Spleen (tissue), 11 donors: Measurements from ENCODE around the gene RNF208. TPM values are rescaled to one million over a fixed set of nuclear protein-coding genes. Genes with fewer than 3 reads are reported as not detected.
A peak's percentile ranks its signal among the peaks of the same experiment; 100 is the strongest.

Experiments used
- DNase-seq: peaks from one replicate; pipeline ENCODE4 v3.0.0-alpha.2; 2020
- H3K27ac ChIP-seq, 8 donors: fragments of 200-600 bp; sonication (generic) in 7 of 8; 1 replicate in 4 of 8; 2 replicates in 4 of 8; pipeline versions ENCODE4 v1.5.0 to v1.8.0; 2016 to 2021; ENCODE audit warnings: inconsistent platforms in 4 of 8, mild to moderate bottlenecking in 4 of 8, moderate library complexity in 1 of 8
- H3K27me3 ChIP-seq, 7 donors: fragments of 200-600 bp; sonication (generic) in 6 of 7; replicated peaks in 1 of 7; 1 replicate in 4 of 7; 2 replicates in 3 of 7; pipeline versions ENCODE4 v1.5.0 to v1.8.0; 2016 to 2021; ENCODE audit warnings: inconsistent platforms in 3 of 7, mild to moderate bottlenecking in 1 of 7
- H3K36me3 ChIP-seq, 6 donors: fragments of 200-600 bp; sonication (generic) in 5 of 6; 1 replicate in 4 of 6; 2 replicates in 2 of 6; pipeline versions ENCODE4 v1.5.0 to v1.8.0; 2016 to 2021; ENCODE audit warnings: inconsistent platforms in 2 of 6
- H3K4me1 ChIP-seq, 6 donors: fragments of 200-600 bp; sonication (generic) in 5 of 6; 1 replicate in 3 of 6; 2 replicates in 3 of 6; pipeline versions ENCODE4 v1.5.0 to v1.8.0; 2016 to 2021; ENCODE audit warnings: inconsistent platforms in 3 of 6
- H3K4me3 ChIP-seq, 8 donors: fragments of 200-600 bp; sonication (generic) in 7 of 8; 1 replicate in 4 of 8; 2 replicates in 4 of 8; pipeline versions ENCODE4 v1.5.0 to v1.8.0; 2016 to 2021; ENCODE audit warnings: inconsistent platforms in 4 of 8, mild to moderate bottlenecking in 4 of 8, moderate library complexity in 2 of 8
- H3K9me3 ChIP-seq, 8 donors: fragments of 200-600 bp; sonication (generic) in 7 of 8; 1 replicate in 4 of 8; 2 replicates in 4 of 8; pipeline versions ENCODE4 v1.5.0 to v1.8.0; 2016 to 2021; ENCODE audit warnings: inconsistent platforms in 4 of 8
- CTCF ChIP-seq, 11 experiments: fragments of 200-600 bp in 7 of 11; fragments of 450-650 bp in 4 of 11; sonication (generic) in 4 of 11; IDR thresholded peaks in 8 of 11; conservative IDR thresholded peaks in 3 of 11; 1 replicate in 7 of 11; 2 replicates in 4 of 11; pipeline versions ENCODE4 v1.4.0 to v1.8.0; 2016 to 2021; ENCODE audit warnings: antibody characterized with exemption in 11 of 11, inconsistent platforms in 4 of 11, mild to moderate bottlenecking in 1 of 11
- POLR2A ChIP-seq, 3 donors: fragments of 450-650 bp; IDR thresholded peaks; one replicate each; pipeline ENCODE4 v1.5.1; 2017; ENCODE audit warnings: antibody characterized with exemption in 3 of 3, mild to moderate bottlenecking in 1 of 3
- POLR2AphosphoS5 ChIP-seq, 3 donors: sonication (generic); formaldehyde crosslinking; IDR thresholded peaks; one replicate each; pipeline ENCODE4 v1.5.1; 2017; ENCODE audit warnings: antibody characterized with exemption in 3 of 3
- WGBS, 5 donors: extraction: QIAGEN DNeasy Blood & Tissue Kit in 3 of 5; methylation state at CpG; one replicate each; pipeline versions ENCODE4 v1.1.5 to v1.1.7; 2013 to 2018; 5-methylcytosine and 5-hydroxymethylcytosine counted together
- intact Hi-C: fragments of 100-400 bp; cut with DNase I; formaldehyde crosslinking; loops from one replicate; pipeline ENCODE4 v1.15.0; 2023; ENCODE audit warnings: low total_unique reads
- polyA plus RNA-seq, 3 donors: library from polyadenylated mRNA; stranded (reverse); fragments of 200-250 nt; gene quantifications; one replicate each; pipeline ENCODE4 v1.2.1, GENCODE V29; 2013
- total RNA-seq, 7 donors: library from RNA; depleted of rRNA in 3 of 7; stranded (reverse); fragments of >200 nt in 3 of 7; fragmentation: NEBNext Ultra II Directional in 4 of 7; extraction: Animal tissue kit (Norgen Biotek cat#: 25700) in 4 of 7; gene quantifications; one replicate each; pipeline versions ENCODE4 v1.1.0 to v1.2.1, GENCODE V29; 2016 to 2021
- donor health status: healthy with polysubstance abuse.
- donor health status: DM: no; HTN: no; CAD: no; lungs with moderate emphysema.
- donor health status: DM: no; HTN: no; CAD: no.
- donor health status: Bipolar disorder and iron deficiency.
- donor health status: healthy.
- donor health status: DM: no; HTN: no; CAD: no.
- donor health status: DM: yes; HTN: yes; CAD: no.

Gene RNF208
- total and polyA plus RNA-seq, 10 donors = 1.2 to 6.2 (median 2.7) TPM

GRCh38 chr9:137227853-137228505 lies 5.9 kb upstream of the RNF208 start:
- H3K27ac ChIP-seq = no peak overlapping the region
- H3K27me3 ChIP-seq = peaks cover 0 to 62% (median 30%) of the 10 kb centered on the region in 7 donors
- no peak for DNase-seq
- H3K4me1 ChIP-seq = peaks cover under 1 to 29% (median 18%) of the 10 kb centered on the region in 6 donors
- no peaks in the 10 kb centered on the region for H3K36me3 ChIP-seq
- TF ChIP-seq CTCF (IDR thresholded peaks at IDR 0.05 in 8 of 11, conservative IDR thresholded peaks at IDR 0.05 in 3 of 11) (no peak), POLR2AphosphoS5 (IDR thresholded peaks at IDR 0.05) (peak in 1 of 3 donors; percentile 5)
- 38 to 47% (median 46%) methylated on average over 7 to 18 of the region's 18 CpGs for WGBS, 5 donors
- no peaks in the 10 kb centered on the region for H3K9me3 ChIP-seq
- H3K4me3 ChIP-seq = no peak overlapping the region
- intact Hi-C loops = no loop called here

GRCh38 chr9:137227054-137227852 lies 5.2 kb upstream of the RNF208 start, which contains the start of gene RNF224:
RNF224 (plus strand) TSS chr9:137227502; CDS start chr9:137228336, 834 bp downstream.
- DNase-seq = peak; percentile 94
- H3K27ac ChIP-seq = no peak within 1 kb of the TSS
- 35 to 69% (median 47%) methylated on average over 13 to 25 of the region's 25 CpGs for WGBS, 5 donors

DNA sequence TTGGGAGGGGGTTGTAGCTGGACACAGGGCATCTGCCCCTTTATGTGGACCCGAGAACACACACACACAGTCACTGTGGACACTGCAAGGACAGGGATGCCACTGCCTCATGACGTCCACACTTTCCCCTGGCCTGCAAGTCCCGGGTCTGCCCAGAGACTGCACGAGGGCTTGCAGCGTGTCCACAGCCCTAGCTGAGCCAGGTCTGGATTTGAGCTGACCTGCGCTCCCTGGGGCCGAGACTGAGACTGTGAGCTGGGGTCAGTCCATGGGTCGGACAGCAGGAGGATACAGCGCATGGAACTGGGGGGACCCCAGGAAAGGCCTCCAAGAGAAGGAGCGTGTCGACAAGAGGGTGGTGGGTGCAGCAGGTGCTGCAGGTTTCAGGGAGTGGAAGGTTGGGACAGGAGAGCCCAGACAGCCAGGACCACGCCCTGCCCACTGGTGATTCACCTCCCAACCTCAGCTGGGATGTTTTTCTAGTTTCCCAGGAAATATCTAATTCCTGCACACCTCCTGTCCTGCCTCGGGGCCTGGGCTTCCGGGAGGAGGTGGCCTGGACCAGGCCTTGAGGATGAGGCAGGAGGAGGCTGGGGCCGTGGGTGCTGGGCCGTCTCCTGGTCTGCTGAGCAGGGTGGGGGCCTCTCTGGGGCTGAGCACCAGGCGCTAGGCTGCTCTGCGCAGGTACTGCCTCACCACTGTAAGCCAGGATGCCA lies 4.5 kb upstream of the RNF208 start:
- no peaks in the 10 kb centered on the region for H3K36me3 ChIP-seq
- no peak for TF ChIP-seq CTCF (IDR thresholded peaks at IDR 0.05 in 8 of 11, conservative IDR thresholded peaks at IDR 0.05 in 3 of 11)
- no peak for TF ChIP-seq POLR2AphosphoS5 (IDR thresholded peaks at IDR 0.05)
- TF ChIP-seq POLR2A (IDR thresholded peaks at IDR 0.05) = no peak
- no peak overlapping the region for H3K27ac ChIP-seq
- H3K4me3 ChIP-seq = no peak overlapping the region
- peaks cover 6 to 41% (median 29%) of the 10 kb centered on the region in 6 donors for H3K4me1 ChIP-seq
- H3K27me3 ChIP-seq = peaks cover 0 to 59% (median 24%) of the 10 kb centered on the region in 7 donors
- WGBS, 5 donors = 69 to 82% (median 75%) methylated on average over 18 of the region's 18 CpGs
- intact Hi-C loops = no loop called here
- H3K9me3 ChIP-seq = no peaks in the 10 kb centered on the region
- no peak for DNase-seq

More at GRCh38 chr9:137227054-137227852, 5.2 kb upstream of the RNF208 start, which contains the start of gene RNF224:
- no peaks in the 10 kb centered on the region for H3K36me3 ChIP-seq
- H3K9me3 ChIP-seq = no peaks in the 10 kb centered on the region
- TF ChIP-seq CTCF (IDR thresholded peaks at IDR 0.05 in 8 of 11, conservative IDR thresholded peaks at IDR 0.05 in 3 of 11) = peak; percentile 86 to 98 (median 94)
- no peak for TF ChIP-seq POLR2A (IDR thresholded peaks at IDR 0.05)
- peak; percentile 28 to 59 (median 40) for TF ChIP-seq POLR2AphosphoS5 (IDR thresholded peaks at IDR 0.05)
- peaks cover 0 to 62% (median 28%) of the 10 kb centered on the region in 7 donors for H3K27me3 ChIP-seq
- intact Hi-C loops = no loop called here
- H3K4me1 ChIP-seq = peaks cover 5 to 36% (median 25%) of the 10 kb centered on the region in 6 donors
- H3K4me3 ChIP-seq = no peak within 1 kb of the TSS
